ENCODE measurements around the gene LYST.

LYST gene

DNA sequence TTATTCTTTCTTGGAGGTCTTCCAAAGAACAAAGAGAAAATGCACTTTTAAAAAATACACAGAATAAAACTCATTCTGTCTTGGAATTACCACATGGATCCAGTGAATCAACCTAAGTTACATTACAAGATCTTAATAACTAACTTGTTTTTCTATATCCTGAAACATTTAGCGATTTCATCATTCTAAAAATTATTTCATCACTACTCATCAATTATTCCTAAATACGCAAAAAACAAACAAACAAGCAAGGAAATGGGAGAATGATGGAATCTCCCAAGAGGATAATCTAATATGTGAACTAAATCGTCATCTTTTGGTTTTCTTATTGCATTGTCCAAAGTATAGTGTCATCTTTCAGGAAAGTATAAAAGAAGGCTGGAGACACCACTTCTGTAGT is 178.6 kb downstream of the LYST start:
- no peaks in the 10 kb centered on the region for H3K4me1 ChIP-seq (ENCODE audit: control insufficient read depth, insufficient read depth, low read length)
- H3K27ac ChIP-seq (ENCODE audit: low read length): no peak overlapping the region
- no peak overlapping the region for H3K9ac ChIP-seq (ENCODE audit: low read length in 2 of 2)
- H3K27me3 ChIP-seq (ENCODE audit: control insufficient read depth in 1 of 2, insufficient read depth in 2 of 2, low read length in 2 of 2): no peaks in the 10 kb centered on the region
- peaks cover 6 to 14% of the 10 kb centered on the region in 2 donors for H3K36me3 ChIP-seq (ENCODE audit: control insufficient read depth in 2 of 2, insufficient read depth in 2 of 2, low read length in 2 of 2)
- no peak overlapping the region for H3K4me3 ChIP-seq (ENCODE audit: low read length in 2 of 2)
- no peaks in the 10 kb centered on the region for H3K9me3 ChIP-seq (ENCODE audit: control insufficient read depth in 2 of 2, low read length in 2 of 2)

DNA sequence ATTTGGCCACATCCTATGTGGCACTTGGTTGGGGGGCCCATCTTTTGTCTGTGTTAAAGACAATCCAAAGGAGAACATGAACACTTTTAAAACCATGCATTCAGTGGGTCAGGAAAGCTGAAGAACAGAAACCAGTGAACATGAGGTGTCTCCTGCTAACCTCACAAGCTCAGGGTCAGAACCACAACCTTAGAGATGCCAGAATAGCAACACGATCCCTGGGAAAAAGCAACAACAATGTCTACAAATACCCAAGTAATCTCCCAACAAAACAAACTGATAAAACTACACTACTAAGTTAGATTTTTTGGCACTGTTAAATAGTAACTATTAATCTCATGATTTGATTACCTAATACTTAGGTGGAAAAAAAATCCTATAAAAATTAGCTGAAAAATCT is 183.1 kb downstream of the LYST start:
- H3K27ac ChIP-seq (ENCODE audit: low read length): no peak overlapping the region
- no peak overlapping the region for H3K9ac ChIP-seq (ENCODE audit: low read length in 2 of 2)
- H3K4me1 ChIP-seq (ENCODE audit: control insufficient read depth, insufficient read depth, low read length): no peaks in the 10 kb centered on the region
- H3K4me3 ChIP-seq (ENCODE audit: low read length in 2 of 2): no peak overlapping the region
- H3K27me3 ChIP-seq (ENCODE audit: control insufficient read depth in 1 of 2, insufficient read depth in 2 of 2, low read length in 2 of 2): no peaks in the 10 kb centered on the region
- peaks cover 11 to 17% of the 10 kb centered on the region in 2 donors for H3K36me3 ChIP-seq (ENCODE audit: control insufficient read depth in 2 of 2, insufficient read depth in 2 of 2, low read length in 2 of 2)
- H3K9me3 ChIP-seq (ENCODE audit: control insufficient read depth in 2 of 2, low read length in 2 of 2): no peaks in the 10 kb centered on the region

- Histone ChIP-seq H3K27ac (ENCODE audit: low read length) (no peak overlapping the region), H3K4me1 (ENCODE audit: control insufficient read depth, insufficient read depth, low read length) (no peaks in the 10 kb centered on the region), H3K9me3 (ENCODE audit: control insufficient read depth in 2 of 2, low read length in 2 of 2) (no peaks in the 10 kb centered on the region), H3K36me3 (ENCODE audit: control insufficient read depth in 2 of 2, insufficient read depth in 2 of 2, low read length in 2 of 2) (peaks cover 11 to 12% of the 10 kb centered on the region in 2 donors), H3K27me3 (ENCODE audit: control insufficient read depth in 1 of 2, insufficient read depth in 2 of 2, low read length in 2 of 2) (no peaks in the 10 kb centered on the region), H3K4me3 (ENCODE audit: low read length in 2 of 2) (no peak overlapping the region), H3K9ac (ENCODE audit: low read length in 2 of 2) (no peak overlapping the region)
These were observed 184.5 kb downstream of the LYST start for GRCh38 chr1:235682216-235682615.

- H3K27me3 ChIP-seq (ENCODE audit: control insufficient read depth in 1 of 2, insufficient read depth in 2 of 2, low read length in 2 of 2): no peaks in the 10 kb centered on the region
- H3K27ac ChIP-seq (ENCODE audit: low read length): no peak overlapping the region
- peaks cover 16 to 27% of the 10 kb centered on the region in 2 donors for H3K36me3 ChIP-seq (ENCODE audit: control insufficient read depth in 2 of 2, insufficient read depth in 2 of 2, low read length in 2 of 2)
- H3K4me3 ChIP-seq (ENCODE audit: low read length in 2 of 2): no peak overlapping the region
- no peaks in the 10 kb centered on the region for H3K4me1 ChIP-seq (ENCODE audit: control insufficient read depth, insufficient read depth, low read length)
- H3K9me3 ChIP-seq (ENCODE audit: control insufficient read depth in 2 of 2, low read length in 2 of 2): peaks cover 0 to 5% of the 10 kb centered on the region in 2 donors
- no peak overlapping the region for H3K9ac ChIP-seq (ENCODE audit: low read length in 2 of 2)
These were observed 187.1 kb downstream of the LYST start for GRCh38 chr1:235679644-235680043.

DNA sequence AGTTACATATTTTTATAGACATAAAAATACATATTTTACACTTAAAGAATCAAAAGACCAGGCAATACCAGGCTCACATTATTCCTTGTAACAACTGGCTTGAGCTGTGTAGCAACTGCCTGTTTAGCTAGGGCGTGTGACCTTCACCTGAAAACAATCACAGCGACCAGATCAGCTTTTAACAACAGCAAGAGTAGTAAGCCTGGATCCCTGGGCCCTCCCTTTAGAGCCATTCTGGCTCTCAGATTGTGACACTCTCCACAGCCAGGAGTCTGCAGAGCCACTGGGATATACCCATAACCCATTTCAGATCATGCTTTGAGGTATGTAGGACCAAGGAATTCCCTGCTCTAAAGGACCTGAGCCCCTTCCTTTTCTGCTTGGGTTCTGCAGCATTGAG is 187.7 kb downstream of the LYST start:
- Histone ChIP-seq H3K9me3 (ENCODE audit: control insufficient read depth in 2 of 2, low read length in 2 of 2) (peaks cover 0 to 5% of the 10 kb centered on the region in 2 donors), H3K27ac (ENCODE audit: low read length) (no peak overlapping the region), H3K4me3 (ENCODE audit: low read length in 2 of 2) (no peak overlapping the region), H3K4me1 (ENCODE audit: control insufficient read depth, insufficient read depth, low read length) (no peaks in the 10 kb centered on the region), H3K27me3 (ENCODE audit: control insufficient read depth in 1 of 2, insufficient read depth in 2 of 2, low read length in 2 of 2) (no peaks in the 10 kb centered on the region), H3K9ac (ENCODE audit: low read length in 2 of 2) (no peak overlapping the region), H3K36me3 (ENCODE audit: control insufficient read depth in 2 of 2, insufficient read depth in 2 of 2, low read length in 2 of 2) (peaks cover 18 to 27% of the 10 kb centered on the region in 2 donors)

GRCh38 chr1:235675152-235675890 is 191.4 kb downstream of the LYST start:
- Histone ChIP-seq H3K36me3 (ENCODE audit: control insufficient read depth in 2 of 2, insufficient read depth in 2 of 2, low read length in 2 of 2) (peaks cover 25 to 32% of the 10 kb centered on the region in 2 donors), H3K4me3 (ENCODE audit: low read length in 2 of 2) (no peak overlapping the region), H3K4me1 (ENCODE audit: control insufficient read depth, insufficient read depth, low read length) (no peaks in the 10 kb centered on the region), H3K9ac (ENCODE audit: low read length in 2 of 2) (no peak overlapping the region), H3K9me3 (ENCODE audit: control insufficient read depth in 2 of 2, low read length in 2 of 2) (peaks cover 2 to 13% of the 10 kb centered on the region in 2 donors), H3K27me3 (ENCODE audit: control insufficient read depth in 1 of 2, insufficient read depth in 2 of 2, low read length in 2 of 2) (no peaks in the 10 kb centered on the region), H3K27ac (ENCODE audit: low read length) (no peak overlapping the region)

GRCh38 chr1:235673981-235674380 is 192.7 kb downstream of the LYST start:
- Histone ChIP-seq H3K4me1 (ENCODE audit: control insufficient read depth, insufficient read depth, low read length) (no peaks in the 10 kb centered on the region), H3K9me3 (ENCODE audit: control insufficient read depth in 2 of 2, low read length in 2 of 2) (peaks cover 9 to 22% of the 10 kb centered on the region in 2 donors), H3K9ac (ENCODE audit: low read length in 2 of 2) (no peak overlapping the region), H3K27ac (ENCODE audit: low read length) (no peak overlapping the region), H3K27me3 (ENCODE audit: control insufficient read depth in 1 of 2, insufficient read depth in 2 of 2, low read length in 2 of 2) (no peaks in the 10 kb centered on the region), H3K4me3 (ENCODE audit: low read length in 2 of 2) (no peak overlapping the region), H3K36me3 (ENCODE audit: control insufficient read depth in 2 of 2, insufficient read depth in 2 of 2, low read length in 2 of 2) (peaks cover 31 to 39% of the 10 kb centered on the region in 2 donors)

DNA sequence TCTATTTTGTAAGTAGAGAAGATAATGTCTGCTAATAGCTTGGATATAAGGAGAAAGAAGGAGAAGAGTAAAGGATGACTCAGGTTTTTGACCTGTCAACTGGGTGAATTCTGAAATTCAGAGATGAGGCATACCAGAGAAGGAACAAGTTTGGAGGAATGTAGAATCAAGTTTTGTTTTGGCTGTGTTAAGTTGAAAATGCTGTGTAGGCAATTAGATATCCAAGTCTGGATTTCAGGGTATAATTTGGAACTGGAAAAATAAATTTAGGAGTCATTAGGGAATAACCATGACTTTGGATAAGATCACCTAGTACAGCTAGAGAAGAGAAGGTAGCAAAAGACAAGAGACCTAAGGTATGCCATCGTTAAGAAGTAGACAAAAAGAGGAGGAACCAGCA is 194.7 kb downstream of the LYST start:
- H3K9ac ChIP-seq (ENCODE audit: low read length in 2 of 2): no peak overlapping the region
- no peak overlapping the region for H3K27ac ChIP-seq (ENCODE audit: low read length)
- H3K36me3 ChIP-seq (ENCODE audit: control insufficient read depth in 2 of 2, insufficient read depth in 2 of 2, low read length in 2 of 2): peaks cover 29 to 39% of the 10 kb centered on the region in 2 donors
- no peak overlapping the region for H3K4me3 ChIP-seq (ENCODE audit: low read length in 2 of 2)
- H3K4me1 ChIP-seq (ENCODE audit: control insufficient read depth, insufficient read depth, low read length): no peaks in the 10 kb centered on the region
- peaks cover 9 to 22% of the 10 kb centered on the region in 2 donors for H3K9me3 ChIP-seq (ENCODE audit: control insufficient read depth in 2 of 2, low read length in 2 of 2)
- no peaks in the 10 kb centered on the region for H3K27me3 ChIP-seq (ENCODE audit: control insufficient read depth in 1 of 2, insufficient read depth in 2 of 2, low read length in 2 of 2)

DNA sequence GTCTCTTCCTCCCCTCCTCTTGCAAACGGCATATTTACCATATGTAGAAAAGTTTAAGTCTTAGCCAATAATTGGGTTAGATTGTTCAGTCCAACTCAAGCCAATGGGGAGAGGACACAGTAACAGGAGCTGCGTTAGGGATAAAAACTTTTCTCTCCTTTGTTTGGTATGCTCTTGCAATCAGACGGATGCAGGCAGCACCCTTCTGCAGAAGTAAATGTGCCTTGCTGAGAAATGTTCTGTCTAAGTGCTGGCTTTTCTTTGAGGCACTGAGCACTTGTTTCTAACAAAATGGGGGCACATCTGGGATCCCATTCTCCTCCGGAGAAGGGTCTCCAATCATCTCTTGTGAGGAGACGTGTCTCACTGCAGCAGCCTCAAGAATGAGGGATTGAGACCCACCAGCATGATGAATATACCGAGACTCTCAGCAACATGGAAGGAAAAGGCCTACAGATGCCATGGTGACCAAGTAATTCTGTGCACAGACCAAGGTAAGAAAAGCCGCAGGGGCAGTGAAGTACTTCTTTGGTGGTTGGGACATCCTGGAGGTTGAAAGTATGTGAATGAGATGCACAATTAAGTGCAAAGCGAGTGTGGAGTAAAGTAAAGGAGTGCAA is 196.4 kb downstream of the LYST start:
- H3K4me3 ChIP-seq (ENCODE audit: low read length in 2 of 2): no peak overlapping the region
- H3K9ac ChIP-seq (ENCODE audit: low read length in 2 of 2): no peak overlapping the region
- peaks cover 23 to 24% of the 10 kb centered on the region in 2 donors for H3K36me3 ChIP-seq (ENCODE audit: control insufficient read depth in 2 of 2, insufficient read depth in 2 of 2, low read length in 2 of 2)
- no peak overlapping the region for H3K27ac ChIP-seq (ENCODE audit: low read length)
- H3K4me1 ChIP-seq (ENCODE audit: control insufficient read depth, insufficient read depth, low read length): no peaks in the 10 kb centered on the region
- H3K9me3 ChIP-seq (ENCODE audit: control insufficient read depth in 2 of 2, low read length in 2 of 2): peaks cover 9 to 19% of the 10 kb centered on the region in 2 donors
- no peaks in the 10 kb centered on the region for H3K27me3 ChIP-seq (ENCODE audit: control insufficient read depth in 1 of 2, insufficient read depth in 2 of 2, low read length in 2 of 2)

DNA sequence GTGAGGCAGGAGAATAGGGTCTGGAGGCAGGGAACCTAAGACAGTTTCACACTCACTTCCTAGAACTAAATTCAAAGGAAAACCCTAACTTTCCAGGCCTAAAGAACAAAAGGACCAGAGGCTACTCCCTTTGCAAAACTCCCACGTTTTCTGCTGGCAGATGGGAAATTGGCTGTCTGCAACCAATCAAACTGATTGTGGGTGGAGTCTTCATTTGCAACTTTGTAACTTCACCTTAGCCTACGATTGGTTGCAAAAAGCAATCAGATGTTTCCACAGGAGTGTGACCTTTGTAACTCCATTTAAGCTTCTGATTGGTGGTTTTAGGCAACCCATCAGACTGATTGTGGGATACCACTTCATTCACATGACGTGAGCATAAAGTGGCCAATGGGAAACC is 197.4 kb downstream of the LYST start:
- Histone ChIP-seq H3K9me3 (ENCODE audit: control insufficient read depth in 2 of 2, low read length in 2 of 2) (peaks cover 9 to 17% of the 10 kb centered on the region in 2 donors), H3K36me3 (ENCODE audit: control insufficient read depth in 2 of 2, insufficient read depth in 2 of 2, low read length in 2 of 2) (peaks cover 15 to 20% of the 10 kb centered on the region in 2 donors), H3K9ac (ENCODE audit: low read length in 2 of 2) (no peak overlapping the region), H3K27me3 (ENCODE audit: control insufficient read depth in 1 of 2, insufficient read depth in 2 of 2, low read length in 2 of 2) (no peaks in the 10 kb centered on the region), H3K4me1 (ENCODE audit: control insufficient read depth, insufficient read depth, low read length) (no peaks in the 10 kb centered on the region), H3K27ac (ENCODE audit: low read length) (no peak overlapping the region), H3K4me3 (ENCODE audit: low read length in 2 of 2) (no peak overlapping the region)

DNA sequence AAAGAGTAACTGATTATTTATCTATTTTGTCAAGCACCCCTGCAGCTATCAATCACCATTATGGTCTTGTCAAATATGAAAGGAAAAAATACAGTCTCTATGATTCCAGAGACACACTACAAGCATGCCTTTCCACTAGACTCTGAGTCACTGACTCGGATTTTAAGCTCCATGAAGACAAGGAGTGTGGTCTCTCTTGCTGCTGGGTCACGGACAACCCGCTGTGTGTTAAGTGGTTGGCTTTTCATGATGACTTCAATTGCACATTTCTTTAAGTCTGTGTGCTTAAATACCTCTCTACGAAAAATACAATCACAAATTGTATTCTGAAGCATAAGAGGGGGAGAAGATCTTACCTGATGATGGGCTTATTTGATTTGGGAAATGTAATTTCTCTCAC is 203.1 kb downstream of the LYST start:
- H3K27me3 ChIP-seq (ENCODE audit: control insufficient read depth in 1 of 2, insufficient read depth in 2 of 2, low read length in 2 of 2): no peaks in the 10 kb centered on the region
- H3K27ac ChIP-seq (ENCODE audit: low read length): no peak overlapping the region
- no peaks in the 10 kb centered on the region for H3K4me1 ChIP-seq (ENCODE audit: control insufficient read depth, insufficient read depth, low read length)
- no peak overlapping the region for H3K9ac ChIP-seq (ENCODE audit: low read length in 2 of 2)
- peaks cover 6 to 7% of the 10 kb centered on the region in 2 donors for H3K36me3 ChIP-seq (ENCODE audit: control insufficient read depth in 2 of 2, insufficient read depth in 2 of 2, low read length in 2 of 2)
- no peak overlapping the region for H3K4me3 ChIP-seq (ENCODE audit: low read length in 2 of 2)
- no peaks in the 10 kb centered on the region for H3K9me3 ChIP-seq (ENCODE audit: control insufficient read depth in 2 of 2, low read length in 2 of 2)
